Spleen (tissue), 7 donors: ENCODE data around the gene TDP2.

ENCODE experiments used
- CTCF ChIP-seq, 11 experiments: fragments of 200-600 bp in 7 of 11; fragments of 450-650 bp in 4 of 11; sonication (generic) in 4 of 11; IDR thresholded peaks in 8 of 11; conservative IDR thresholded peaks in 3 of 11; 1 replicate in 7 of 11; 2 replicates in 4 of 11; pipeline versions ENCODE4 v1.4.0 to v1.8.0; 2016 to 2021; ENCODE audit warnings: antibody characterized with exemption in 11 of 11, inconsistent platforms in 4 of 11, mild to moderate bottlenecking in 1 of 11
- POLR2A ChIP-seq, 3 donors: fragments of 450-650 bp; IDR thresholded peaks; one replicate each; pipeline ENCODE4 v1.5.1; 2017; ENCODE audit warnings: antibody characterized with exemption in 3 of 3, mild to moderate bottlenecking in 1 of 3
- donor health status: DM: no; HTN: no; CAD: no; lungs with moderate emphysema.
- donor health status: DM: no; HTN: no; CAD: no.
- donor health status: DM: no; HTN: no; CAD: no.

- TF ChIP-seq POLR2A (IDR thresholded peaks at IDR 0.05) (no peak), CTCF (IDR thresholded peaks at IDR 0.05 in 8 of 11, conservative IDR thresholded peaks at IDR 0.05 in 3 of 11) (no peak)
Observed at GRCh38 chr6:24658573-24659560, 7.8 kb downstream of the TDP2 start.
